Measurements from ENCODE around the gene PCDHGA9. TPM values are rescaled to one million over a fixed set of nuclear protein-coding genes. Genes with fewer than 3 reads are reported as not detected.
"Not testable (repeated sequence)": the region's sequence is repeated elsewhere in the genome, so short reads cannot be mapped to it uniquely, and the experiment has no call there.

The PCDHGA9 gene
- 0.23 and 0.29 TPM in 2 replicates for total RNA-seq (2014; rRNA removed; shearing (Covaris generic))
- 0.10 and 0.11 TPM in 2 replicates for polyA plus RNA-seq (2015; cell fraction: cytosol; rRNA removed)
- 1.2 and 1.9 TPM in 2 replicates for polyA plus RNA-seq (2015; cell fraction: nucleus; rRNA removed)

DNA sequence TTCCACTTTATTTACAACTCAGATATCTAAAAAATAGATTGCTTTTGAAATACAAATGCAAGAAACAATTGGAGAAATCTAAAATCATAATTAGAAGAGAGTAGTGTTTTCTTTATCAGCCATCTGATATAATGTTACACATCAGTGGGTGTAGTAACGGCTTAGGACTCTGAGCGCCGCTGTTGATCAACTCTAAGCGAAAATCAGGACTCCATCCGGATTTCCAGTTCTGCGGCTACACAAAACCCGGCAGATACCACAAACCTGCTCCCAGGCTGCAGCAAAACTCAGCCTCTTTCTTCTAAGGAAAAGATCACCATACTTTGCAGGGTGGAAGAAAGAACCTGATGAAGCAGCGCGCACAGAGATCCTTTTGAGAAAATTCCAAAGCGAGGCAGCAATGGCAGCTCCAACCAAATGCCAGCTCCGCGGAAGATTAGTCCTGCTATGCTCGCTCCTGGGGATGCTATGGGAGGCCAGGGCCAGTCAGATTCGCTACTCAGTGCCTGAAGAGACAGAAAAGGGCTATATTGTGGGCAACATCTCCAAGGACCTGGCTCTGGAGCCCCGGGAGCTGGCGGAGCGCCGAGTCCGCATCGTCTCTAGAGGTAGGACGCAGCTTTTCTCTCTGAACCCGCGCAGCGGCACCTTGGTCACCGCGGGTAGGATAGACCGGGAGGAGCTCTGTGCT, at the start of gene PCDHGA9:
Gene PCDHGA9, plus strand, starts transcription at position 226 of the 691 bp plus-strand sequence. Its CDS starts 175 bp downstream, at position 401.
- peak; percentile 25 for DNase-seq (ENCODE audit: low read depth)

DNA sequence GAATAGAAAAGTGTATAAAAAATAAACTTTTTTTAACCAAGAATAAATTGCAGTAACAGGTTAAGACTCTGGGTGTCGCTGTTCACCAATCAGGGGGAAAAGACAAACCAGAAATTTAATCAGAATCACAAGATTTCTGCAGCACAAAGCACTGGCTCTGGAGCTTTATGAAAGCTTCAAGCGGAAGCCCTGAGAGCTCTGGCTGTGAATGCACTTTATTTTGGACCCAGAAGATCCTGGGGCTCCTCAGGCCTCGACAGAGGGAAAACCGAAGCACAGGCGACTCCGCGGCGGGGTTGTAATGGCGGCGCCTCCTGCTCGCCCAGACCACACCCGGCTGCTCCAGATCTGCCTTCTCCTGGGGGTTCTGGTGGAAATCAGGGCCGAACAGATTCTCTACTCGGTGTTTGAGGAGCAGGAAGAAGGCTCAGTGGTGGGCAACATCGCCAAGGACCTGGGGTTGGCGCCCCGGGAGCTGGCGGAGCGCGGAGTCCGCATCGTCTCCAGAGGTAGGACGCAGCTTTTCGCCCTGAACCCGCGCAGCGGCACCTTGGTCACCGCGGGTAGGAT, 47.6 kb upstream of the PCDHGA9 start, which contains the start of gene PCDHGA4:
Gene PCDHGA4, plus strand, starts transcription at position 122 of the 570 bp plus-strand sequence. Its CDS starts 87 bp downstream, at position 209.
- DNase-seq (ENCODE audit: low read depth), result no peak

DNA sequence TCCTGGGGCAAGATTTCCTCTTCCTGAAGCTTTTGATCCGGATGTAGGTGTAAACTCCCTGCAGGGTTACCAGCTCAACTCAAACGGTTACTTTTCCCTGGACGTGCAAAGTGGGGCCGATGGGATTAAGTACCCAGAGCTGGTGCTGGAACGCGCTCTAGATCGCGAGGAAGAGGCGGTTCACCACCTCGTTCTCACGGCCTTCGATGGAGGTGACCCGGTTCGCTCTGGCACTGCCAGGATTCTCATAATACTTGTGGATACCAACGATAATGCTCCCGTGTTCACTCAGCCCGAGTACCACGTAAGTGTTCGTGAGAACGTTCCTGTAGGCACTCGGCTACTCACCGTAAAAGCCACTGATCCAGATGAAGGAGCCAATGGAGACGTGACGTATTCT, 46.9 kb upstream of the PCDHGA9 start:
- no peak for DNase-seq (ENCODE audit: low read depth)

DNA sequence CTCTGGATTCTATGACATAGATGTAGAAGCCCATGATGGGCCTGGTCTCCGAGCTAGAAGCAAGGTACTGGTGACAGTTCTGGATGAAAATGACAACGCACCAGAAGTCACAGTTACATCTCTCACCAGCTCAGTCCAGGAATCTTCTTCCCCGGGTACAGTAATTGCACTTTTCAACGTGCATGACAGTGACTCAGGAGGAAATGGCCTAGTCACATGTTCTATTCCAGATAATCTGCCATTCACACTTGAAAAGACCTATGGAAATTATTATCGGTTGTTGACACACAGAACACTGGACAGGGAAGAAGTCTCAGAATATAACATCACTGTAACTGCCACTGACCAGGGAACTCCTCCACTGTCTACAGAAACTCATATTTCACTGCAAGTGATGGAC, 46.4 kb upstream of the PCDHGA9 start:
- DNase-seq (ENCODE audit: low read depth), result no peak

DNA sequence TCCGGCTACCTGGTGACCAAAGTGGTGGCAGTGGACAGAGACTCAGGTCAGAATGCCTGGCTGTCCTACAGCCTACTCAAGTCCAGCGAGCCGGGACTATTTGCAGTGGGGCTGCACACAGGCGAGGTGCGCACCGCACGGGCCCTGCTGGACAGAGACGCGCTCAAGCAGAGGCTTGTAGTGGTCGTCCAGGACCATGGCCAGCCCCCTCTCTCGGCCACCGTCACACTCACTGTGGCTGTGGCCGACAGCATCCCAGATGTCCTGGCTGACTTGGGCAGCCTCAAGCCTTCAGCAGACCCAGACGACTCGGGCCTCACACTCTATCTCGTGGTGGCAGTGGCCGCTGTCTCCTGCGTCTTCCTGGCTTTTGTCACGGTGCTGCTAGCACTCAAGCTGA, 45.6 kb upstream of the PCDHGA9 start:
- DNase-seq (ENCODE audit: low read depth), result no peak

DNA sequence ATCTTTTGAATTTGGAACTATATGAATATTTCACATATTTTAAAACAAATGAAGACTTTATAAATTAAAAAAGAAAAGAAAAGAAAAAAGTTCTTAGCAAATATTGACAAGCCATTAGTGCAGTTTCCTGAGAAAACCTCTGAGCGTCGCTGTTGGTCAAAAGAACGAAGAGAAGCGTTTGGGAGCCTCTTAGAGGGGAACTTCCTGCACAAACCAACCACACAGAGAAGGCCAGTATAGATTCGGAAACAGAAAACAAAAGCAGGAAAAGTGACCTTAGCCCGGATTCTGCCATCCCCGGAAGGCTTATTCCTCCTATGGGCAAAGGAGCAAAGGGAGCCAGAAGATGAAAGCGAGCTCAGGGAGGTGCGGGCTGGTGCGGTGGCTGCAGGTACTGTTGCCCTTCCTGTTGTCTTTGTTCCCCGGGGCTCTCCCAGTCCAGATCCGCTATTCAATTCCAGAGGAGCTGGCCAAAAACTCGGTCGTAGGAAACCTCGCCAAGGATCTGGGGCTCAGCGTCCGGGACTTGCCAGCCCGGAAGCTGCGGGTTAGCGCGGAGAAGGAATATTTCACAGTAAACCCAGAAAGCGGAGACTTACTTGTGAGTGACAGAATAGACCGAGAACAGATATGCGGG, 42.7 kb upstream of the PCDHGA9 start, which contains the start of gene PCDHGB2:
Gene PCDHGB2, plus strand, starts transcription at position 205 of the 637 bp plus-strand sequence. Its CDS starts 142 bp downstream, at position 347.
- peak; percentile 30 for DNase-seq (ENCODE audit: low read depth)

DNA sequence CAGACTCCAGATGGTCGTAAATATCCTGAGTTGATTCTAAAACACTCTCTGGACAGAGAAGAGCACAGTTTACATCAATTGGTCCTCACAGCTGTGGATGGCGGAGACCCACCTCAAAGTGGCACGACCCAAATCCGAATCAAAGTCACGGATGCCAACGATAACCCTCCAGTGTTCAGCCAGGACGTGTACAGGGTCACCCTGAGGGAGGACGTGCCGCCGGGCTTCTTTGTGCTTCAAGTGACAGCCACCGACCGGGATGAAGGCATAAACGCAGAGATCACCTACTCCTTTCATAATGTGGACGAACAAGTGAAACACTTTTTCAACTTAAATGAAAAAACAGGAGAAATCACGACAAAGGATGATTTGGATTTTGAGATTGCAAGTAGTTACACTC, 41.9 kb upstream of the PCDHGA9 start:
- DNase-seq (ENCODE audit: low read depth), result no peak

DNA sequence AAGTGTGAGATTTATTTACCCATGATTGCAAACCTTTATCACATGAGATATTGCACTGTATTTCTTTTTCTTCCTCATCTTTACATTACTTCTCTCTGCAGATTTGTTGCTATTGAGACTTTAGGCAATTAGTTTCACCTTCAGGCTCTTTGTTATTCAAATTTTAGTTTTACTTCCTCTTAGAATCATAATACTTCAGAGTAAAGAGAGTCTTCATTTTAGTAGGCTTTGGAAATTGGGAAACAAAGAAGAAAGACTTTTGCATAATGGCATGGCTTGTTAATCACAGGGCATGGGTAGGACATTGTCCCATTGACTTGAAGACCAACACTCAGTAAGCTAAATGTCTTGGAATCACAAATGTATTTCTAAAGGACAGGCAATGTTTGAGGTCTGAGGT, 39.9 kb upstream of the PCDHGA9 start:
- DNase-seq (ENCODE audit: low read depth), result no peak

DNA sequence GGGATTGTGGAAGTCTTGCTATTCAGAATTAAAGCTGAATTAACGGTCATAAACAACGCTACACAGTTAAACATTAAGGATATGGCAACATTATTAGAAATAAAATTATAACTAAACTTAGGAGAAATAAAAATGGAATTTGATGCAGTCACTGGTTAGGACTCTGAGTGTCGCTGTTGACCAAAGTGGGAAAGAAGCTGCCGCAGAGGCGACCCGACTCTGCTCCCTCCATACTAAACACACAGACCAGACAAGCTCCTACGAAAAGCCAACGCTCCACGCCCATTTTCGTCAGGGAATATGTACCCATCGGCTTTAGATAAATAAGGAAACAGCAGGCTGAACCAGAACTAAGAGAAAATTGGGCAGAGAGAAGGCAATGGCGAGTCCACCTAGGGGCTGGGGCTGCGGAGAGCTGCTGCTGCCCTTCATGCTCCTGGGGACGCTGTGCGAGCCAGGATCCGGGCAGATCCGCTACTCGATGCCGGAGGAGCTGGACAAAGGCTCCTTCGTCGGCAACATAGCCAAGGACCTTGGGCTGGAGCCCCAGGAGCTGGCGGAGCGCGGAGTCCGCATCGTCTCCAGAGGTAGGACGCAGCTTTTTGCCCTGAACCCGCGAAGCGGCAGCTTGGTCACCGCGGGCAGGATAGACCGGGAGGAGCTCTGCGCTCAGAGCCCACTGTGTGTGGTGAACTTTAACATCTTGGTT, 38.5 kb upstream of the PCDHGA9 start, which contains the start of gene PCDHGA5:
Gene PCDHGA5, plus strand, starts transcription at position 211 of the 709 bp plus-strand sequence. Its CDS starts 169 bp downstream, at position 380.
- no peak for DNase-seq (ENCODE audit: low read depth)

DNA sequence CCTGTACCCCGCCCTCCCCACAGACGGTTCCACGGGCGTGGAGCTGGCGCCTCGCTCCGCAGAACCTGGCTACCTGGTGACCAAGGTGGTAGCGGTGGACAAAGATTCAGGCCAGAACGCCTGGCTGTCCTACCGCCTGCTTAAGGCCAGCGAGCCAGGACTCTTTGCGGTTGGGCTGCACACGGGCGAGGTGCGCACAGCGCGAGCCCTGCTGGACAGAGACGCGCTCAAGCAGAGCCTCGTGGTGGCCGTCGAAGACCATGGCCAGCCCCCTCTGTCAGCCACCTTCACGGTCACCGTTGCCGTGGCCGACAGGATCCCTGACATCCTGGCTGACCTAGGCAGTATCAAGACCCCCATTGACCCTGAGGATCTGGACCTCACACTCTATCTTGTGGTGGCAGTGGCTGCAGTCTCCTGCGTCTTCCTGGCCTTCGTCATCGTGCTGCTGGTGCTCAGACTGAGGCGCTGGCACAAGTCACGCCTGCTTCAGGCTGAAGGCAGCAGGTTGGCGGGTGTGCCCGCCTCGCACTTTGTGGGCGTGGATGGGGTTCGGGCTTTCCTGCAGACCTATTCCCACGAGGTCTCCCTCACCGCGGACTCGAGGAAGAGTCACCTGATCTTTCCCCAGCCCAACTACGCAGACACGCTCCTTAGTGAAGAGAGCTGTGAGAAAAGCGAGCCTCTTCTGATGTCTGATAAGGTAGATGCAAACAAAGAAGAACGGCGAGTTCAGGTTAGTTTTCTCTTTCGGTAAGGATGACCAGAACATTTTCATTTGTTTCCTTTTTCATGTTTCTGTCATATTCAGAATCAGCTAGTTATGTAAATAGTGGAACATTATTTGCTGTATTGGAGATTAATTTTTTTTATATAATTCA, 36.3 kb upstream of the PCDHGA9 start:
- no peak for DNase-seq (ENCODE audit: low read depth)

DNA sequence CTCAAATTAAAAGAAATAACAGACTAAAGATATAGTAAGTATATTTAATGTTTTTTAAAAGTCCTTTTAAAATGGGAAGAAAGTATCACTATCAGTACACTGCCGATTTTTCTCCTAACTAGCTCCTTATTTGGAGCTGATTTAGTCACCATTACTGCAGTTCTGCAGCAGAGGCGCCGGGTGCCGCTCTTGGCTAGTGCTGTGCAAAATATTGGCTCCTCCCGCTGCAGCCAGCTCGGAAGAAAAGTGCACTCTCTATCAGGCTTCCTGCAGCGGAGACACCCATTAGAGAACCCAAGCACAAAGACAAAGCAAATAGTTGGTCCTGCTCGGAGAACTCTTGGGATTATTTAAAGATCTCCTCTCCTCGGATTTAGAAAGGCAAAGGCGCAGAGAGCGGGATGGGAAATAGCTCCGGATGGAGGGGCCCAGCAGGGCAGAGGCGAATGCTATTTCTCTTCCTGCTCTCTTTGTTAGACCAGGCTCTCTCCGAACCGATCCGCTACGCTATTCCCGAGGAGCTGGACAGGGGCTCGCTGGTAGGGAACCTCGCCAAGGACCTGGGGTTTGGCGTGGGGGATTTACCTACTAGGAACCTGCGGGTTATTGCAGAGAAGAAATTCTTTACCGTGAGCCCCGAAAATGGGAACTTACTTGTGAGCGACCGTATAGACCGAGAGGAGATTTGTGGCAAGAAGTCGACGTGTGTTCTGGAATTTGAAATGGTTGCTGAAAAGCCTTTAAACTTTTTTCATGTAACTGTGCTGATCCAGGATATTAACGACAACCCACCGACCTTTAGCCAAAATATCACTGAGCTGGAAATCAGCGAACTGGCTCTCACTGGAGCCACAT, 32.4 kb upstream of the PCDHGA9 start, which contains the start of gene PCDHGB3:
Gene PCDHGB3, plus strand, starts transcription at position 249 of the 855 bp plus-strand sequence. Its CDS starts 153 bp downstream, at position 402.
- peak; percentile 55 for DNase-seq (ENCODE audit: low read depth)

DNA sequence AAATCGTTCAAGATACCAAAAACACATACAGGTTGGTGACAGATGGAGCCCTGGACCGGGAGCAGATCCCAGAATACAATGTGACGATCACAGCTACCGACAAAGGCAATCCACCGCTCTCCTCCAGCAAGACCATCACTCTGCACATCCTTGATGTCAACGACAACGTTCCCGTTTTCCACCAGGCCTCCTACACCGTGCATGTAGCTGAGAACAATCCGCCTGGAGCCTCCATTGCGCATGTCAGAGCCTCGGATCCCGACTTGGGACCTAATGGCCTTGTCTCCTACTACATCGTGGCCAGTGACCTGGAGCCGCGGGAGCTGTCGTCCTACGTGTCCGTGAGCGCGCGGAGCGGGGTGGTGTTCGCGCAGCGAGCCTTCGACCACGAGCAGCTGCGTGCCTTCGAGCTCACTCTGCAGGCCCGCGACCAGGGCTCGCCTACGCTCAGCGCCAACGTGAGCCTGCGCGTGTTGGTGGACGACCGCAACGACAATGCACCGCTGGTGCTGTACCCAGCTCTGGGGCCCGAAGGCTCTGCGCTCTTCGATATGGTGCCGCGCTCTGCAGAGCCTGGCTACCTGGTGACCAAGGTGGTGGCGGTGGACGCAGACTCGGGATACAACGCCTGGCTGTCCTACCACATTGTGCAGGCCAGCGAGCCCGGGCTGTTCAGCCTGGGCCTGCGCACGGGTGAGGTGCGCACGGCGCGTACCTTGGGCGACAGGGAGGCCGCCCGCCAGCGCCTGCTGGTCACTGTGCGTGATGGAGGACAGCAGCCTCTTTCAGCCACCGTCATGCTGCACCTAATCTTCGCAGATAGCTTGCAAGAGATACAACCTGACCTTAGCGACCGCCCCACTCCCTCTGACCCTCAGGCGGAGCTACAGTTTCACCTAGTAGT, 30.8 kb upstream of the PCDHGA9 start:
- DNase-seq (ENCODE audit: low read depth), result no peak

DNA sequence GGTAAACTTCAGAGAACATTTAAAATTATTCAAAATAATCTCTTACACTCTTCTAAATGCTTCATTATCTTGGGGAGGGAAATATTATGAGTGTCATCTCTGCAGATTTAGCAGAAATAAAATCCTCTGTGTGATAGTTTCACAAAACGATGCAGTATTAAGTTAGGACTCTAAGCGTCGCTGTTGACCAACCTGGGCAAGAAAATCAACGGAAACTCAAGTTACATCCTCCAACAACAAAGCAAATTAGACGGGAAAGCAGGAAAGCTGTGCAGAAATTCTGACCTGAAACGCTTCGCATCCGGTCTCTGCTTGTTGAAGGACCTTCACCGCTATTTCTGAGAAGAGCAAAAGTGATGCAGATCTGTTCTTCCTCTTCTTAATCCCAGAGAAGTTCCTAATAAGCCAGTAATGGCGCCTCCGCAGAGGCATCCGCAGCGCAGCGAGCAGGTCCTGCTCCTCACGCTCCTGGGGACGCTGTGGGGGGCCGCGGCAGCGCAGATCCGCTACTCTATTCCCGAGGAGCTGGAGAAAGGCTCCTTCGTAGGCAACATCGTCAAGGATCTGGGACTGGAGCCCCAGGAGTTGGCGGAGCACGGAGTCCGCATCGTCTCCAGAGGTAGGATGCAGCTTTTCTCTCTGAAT, 28.8 kb upstream of the PCDHGA9 start, which contains the start of gene PCDHGA6:
Gene PCDHGA6, plus strand, starts transcription at position 219 of the 645 bp plus-strand sequence. Its CDS starts 193 bp downstream, at position 412.
- DNase-seq (ENCODE audit: low read depth), result peak; percentile 24

DNA sequence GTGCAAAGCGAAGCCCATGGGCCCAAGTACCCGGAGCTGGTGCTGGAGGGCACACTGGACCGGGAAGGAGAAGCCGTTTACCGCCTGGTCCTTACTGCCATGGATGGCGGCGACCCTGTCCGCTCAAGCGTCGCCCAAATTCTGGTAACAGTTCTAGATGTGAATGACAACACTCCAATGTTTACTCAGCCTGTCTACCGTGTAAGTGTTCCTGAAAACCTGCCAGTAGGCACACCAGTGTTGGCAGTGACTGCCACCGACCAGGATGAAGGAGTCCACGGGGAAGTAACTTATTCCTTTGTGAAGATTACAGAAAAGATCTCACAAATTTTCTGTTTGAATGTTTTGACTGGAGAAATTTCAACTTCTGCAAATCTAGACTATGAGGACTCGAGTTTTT, 28.0 kb upstream of the PCDHGA9 start:
- DNase-seq (ENCODE audit: low read depth), result no peak

DNA sequence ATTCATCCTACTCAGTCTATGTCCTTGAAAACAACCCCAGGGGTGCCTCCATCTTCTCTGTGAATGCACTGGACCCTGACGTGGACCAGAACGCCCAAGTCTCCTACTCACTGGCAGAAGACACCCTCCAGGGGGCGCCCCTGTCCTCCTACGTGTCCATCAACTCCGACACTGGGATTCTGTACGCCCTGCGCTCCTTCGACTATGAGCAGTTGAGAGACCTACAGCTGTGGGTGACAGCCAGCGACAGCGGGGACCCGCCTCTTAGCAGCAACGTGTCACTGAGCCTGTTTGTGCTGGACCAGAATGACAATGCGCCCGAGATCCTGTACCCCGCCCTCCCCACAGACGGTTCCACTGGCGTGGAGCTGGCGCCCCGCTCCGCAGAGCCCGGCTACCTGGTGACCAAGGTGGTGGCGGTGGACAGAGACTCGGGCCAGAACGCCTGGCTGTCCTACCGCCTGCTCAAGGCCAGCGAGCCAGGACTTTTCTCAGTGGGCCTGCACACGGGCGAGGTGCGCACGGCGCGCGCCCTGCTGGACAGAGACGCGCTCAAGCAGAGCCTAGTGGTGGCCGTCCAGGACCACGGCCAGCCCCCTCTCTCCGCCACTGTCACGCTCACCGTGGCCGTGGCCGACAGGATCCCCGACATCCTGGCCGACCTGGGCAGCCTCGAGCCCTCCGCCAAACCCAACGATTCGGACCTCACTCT, 27.0 kb upstream of the PCDHGA9 start:
- not testable (repeated sequence) for DNase-seq (ENCODE audit: low read depth)

DNA sequence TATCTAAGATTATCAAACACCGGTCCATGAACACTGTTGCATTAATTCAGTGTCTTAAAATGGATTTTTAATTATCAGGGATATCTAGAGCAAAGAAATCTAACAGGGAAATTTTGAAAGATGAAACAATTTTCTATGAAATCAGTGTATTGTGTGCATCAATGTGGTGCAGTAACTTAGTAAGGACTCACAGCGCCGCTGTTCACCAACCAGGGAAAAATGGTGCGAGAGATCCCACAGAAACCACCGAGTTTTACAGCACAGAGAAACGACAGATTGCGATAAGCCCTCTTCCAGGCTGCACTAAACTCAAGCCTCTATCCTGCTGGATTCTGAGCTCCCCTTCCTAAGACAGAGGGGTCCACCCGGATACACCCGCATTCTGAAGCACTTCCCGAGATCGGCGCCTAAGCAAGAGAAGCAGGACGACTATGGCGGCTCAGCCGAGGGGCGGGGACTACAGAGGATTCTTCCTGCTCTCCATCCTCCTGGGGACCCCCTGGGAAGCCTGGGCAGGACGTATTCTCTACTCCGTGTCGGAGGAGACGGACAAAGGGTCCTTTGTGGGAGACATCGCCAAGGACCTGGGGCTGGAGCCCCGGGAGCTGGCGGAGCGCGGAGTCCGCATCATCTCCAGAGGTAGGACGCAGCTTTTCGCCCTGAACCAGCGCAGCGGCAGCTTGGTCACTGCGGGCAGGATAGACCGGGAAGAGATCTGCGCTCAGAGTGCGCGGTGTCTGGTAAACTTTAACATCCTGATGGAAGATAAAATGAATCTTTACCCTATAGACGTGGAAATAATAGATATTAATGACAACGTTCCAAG, 19.9 kb upstream of the PCDHGA9 start, which contains the start of gene PCDHGA7:
Gene PCDHGA7, plus strand, starts transcription at position 274 of the 826 bp plus-strand sequence. Its CDS starts 158 bp downstream, at position 432.
- no peak for DNase-seq (ENCODE audit: low read depth)
